Globus pallidus (tissue), 1 donor: ENCODE data around the gene PRAMEF12.
"Not testable (repeated sequence)": the region's sequence is repeated elsewhere in the genome, so short reads cannot be mapped to it uniquely, and the experiment has no call there.

Source experiments
- DNase-seq: peaks from one replicate; pipeline ENCODE4 v3.0.0-alpha.2; 2015; ENCODE audit warnings: low spot score

PRAMEF12 gene

DNA sequence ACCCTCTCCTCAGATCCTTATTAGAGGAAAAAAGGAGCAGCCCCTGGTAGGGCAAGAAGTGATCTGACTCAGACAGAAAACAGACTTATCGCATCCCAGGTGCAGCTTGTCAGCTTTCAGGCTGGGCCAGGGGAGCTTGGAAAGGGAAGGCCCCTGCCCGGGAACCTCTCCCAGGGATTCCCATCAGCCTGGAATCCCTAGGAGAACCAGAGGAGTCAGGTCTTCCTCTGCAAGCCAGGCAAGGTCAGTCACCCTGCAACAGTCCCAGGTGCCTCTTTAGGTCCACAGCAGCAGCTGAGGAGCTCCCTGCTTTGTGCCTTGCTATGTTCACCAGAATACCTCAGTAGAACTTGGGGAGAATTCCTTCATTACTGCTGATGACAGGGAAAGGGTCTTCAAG is 2.9 kb upstream of the PRAMEF12 start:
- no peak for DNase-seq

DNA sequence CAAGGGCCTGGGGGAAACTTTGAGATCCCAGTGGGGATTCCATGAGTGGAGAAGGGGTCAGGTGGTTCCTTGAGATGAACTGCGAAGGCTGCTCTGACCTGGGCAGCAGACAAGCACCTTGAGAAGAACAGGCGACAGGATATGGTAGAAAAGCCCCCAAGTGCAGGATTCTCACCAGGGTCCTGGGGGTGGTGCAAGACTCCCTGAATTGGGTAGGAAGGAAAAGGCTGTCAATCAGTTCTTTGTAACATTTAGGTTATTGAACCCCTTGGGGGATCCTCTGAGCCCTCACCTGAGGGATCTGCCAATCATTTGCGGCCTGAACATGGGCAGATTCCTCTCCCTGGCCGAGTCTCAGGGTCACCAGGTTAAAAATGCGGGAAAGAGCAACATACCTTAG is 2.4 kb upstream of the PRAMEF12 start:
- DNase-seq: no peak

DNA sequence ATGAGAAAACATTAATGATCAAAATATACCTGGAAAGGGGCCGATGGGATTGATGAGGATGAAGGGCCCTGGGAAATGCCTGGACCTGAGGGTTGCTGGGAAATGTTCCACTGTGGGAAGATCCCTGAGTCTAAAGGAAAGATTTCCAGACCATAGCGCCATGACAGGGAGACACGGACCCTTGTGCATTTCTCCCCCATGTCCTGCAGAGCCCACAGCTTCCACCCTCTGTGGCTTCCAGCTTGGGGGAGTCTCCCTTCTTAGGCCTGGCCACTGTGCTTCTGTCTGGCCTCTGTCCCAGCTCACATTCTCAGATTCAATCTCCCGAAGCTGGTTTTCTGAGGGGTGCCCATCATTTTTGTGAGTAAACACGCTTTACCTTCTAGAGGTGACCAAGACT is 1.0 kb upstream of the PRAMEF12 start:
- DNase-seq: no peak

DNA sequence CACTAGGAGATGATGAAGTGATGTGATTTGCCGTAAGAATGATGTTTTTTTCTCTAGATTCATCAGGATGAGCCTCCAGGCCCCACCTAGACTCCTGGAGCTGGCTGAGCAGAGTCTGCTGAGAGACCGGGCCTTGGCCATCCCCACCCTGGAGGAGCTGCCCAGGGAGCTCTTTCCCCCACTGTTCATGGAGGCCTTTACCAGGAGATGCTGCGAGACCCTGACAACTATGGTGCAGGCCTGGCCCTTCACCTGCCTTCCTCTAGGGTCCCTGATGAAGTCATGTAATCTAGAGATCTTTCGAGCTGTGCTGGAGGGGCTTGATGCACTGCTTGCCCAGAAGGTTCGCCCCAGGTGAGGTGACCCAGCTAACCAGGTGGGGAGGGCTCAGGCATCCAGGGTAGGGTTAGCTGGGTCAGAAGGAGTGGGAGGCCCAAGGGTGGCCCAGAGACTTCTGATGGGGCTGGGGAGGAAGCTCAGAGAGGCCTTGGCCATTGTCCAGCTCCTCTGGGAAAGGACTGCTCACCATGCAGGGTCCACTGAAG is 1.3 kb downstream of the PRAMEF12 start:
- no peak for DNase-seq

DNA sequence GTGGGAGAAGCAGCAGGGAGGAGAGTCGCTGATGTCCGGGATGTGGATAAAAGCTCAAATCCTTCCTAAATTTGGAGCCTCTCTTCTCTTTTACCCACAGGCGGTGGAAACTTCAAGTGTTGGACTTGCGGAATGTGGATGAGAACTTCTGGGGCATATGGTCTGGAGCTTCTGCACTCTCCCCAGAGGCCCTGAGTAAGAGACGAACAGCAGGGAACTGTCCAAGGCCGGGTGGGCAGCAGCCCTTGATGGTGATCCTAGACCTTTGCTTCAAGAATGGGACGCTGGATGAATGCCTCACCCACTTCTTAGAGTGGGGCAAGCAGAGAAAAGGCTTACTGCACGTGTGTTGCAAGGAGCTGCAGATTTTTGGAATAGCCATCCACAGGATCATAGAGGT is 1.9 kb downstream of the PRAMEF12 start:
- DNase-seq: no peak

DNA sequence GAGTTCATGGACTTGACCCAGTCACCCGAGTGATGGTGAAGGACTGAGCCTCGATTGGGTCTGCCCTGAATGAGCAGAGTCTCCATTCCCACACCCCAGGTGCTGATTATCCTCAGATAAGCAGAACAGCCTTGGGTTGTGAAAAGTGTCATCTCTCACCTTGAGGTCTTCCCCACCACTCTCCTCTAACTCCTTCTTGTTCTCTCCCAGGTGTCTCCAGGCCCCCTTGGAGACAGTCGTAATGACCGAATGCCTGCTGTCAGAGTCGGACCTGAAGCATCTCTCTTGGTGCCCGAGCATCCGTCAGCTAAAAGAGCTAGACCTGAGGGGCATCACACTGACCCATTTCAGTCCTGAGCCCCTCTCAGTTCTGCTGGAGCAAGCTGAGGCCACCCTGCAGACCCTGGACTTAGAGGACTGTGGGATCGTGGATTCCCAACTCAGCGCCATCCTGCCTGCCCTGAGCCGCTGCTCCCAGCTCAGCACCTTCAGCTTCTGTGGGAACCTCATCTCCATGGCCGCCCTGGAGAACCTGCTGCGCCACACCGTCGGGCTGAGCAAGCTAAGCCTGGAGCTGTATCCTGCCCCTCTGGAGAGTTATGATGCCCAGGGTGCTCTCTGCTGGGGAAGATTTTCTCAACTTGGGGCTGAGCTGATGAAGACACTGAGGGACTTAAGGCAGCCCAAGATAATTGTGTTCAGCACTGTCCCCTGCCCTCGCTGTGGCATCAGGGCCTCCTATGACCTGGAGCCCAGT is 3.4 kb downstream of the PRAMEF12 start:
- no peak for DNase-seq

DNA sequence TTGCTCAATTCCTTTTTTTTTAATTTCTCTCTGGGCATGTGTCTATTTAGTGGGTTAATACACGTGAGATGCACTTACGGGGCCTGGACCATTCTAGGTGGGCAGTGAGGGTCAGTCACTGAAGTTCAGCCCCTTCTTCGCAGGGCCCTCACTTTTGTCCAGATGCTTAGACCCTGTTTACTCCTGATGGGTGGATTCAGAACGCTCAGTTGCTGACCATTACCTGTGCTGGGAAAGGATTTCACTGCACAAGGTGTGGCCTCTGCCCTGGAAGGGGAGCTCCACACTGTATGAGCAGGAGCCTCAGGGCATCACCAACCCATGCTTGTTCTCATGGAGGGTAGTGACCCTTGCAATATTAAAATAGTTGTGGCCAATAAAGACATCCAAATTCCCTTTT is 4.5 kb downstream of the PRAMEF12 start:
- no peak for DNase-seq

DNA sequence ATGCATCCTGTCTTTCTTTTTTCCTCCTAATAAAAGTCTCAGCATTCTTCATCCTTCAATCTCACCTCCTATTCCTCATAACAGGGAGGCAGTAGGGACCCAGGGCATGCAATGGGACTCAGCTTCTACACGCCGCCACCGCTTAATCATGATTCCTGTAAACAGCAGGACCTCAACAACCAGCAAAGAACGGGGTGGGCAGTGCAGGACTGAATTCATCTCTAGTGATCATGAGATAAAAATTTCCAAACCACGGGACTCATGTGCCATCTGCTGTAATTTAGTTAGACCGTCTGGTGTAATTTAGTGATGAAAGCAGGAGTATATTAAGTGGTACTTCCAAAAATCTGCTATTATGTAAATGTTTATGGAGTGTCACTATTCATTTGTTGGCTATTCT is 5.4 kb downstream of the PRAMEF12 start:
- DNase-seq: no peak

DNA sequence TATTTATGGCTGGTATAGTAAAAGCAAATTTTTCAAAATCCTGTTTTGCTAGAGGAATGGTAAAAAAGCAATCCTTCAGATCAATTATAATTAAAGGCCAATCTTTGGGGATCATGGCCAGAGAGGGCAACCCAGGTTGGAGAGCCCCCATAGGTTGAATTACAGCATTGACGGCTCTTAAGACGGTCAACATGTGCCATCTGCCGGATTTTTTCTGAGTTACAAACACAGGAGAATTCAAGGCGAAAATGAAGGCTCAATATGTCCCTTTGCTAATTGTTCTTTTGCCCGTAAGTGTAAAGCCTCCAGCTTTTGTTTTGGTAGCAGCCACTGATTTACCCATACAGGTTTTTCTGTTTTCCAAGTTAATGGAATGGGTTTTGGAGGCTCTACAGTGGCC is 8.0 kb downstream of the PRAMEF12 start:
- DNase-seq: not testable (repeated sequence)

DNA sequence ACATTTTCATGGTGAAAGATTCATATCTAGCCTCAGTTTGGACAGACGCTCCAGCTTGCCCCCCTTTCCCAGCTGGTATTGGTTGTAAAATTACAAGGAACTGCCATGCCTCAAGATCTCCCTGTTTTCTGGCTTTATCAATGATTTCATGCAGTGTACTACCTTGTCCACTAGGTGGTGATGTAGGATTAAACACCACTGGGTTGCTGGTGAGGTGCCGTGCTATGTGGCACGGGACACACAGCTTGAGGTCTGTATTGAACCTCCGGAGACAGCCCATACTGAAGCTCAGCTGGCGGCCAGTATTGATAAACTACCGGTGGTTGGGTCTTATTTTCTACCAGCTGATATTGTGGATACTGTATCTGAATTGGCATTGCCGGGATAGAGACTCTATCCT is 10.2 kb downstream of the PRAMEF12 start:
- DNase-seq: not testable (repeated sequence)

DNA sequence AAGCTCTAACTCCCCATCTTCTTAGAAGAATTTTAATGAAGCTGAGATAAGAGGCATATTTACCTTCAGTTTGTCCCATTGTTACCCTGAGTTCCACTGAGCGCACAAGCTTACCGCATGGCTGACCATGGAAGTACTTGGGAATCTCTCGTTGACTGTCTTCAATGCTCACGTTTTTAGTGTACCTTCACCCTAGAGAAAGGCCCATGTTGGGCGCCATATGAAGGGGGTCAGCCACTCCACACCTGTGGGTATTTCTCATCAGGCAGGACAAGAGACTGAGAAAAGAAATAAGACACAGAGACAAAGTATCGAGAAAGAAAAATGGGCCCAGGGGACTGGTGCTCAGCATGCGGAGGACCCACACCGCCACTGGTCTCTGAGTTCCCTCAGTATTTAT is 11.2 kb downstream of the PRAMEF12 start:
- not testable (repeated sequence) for DNase-seq

DNA sequence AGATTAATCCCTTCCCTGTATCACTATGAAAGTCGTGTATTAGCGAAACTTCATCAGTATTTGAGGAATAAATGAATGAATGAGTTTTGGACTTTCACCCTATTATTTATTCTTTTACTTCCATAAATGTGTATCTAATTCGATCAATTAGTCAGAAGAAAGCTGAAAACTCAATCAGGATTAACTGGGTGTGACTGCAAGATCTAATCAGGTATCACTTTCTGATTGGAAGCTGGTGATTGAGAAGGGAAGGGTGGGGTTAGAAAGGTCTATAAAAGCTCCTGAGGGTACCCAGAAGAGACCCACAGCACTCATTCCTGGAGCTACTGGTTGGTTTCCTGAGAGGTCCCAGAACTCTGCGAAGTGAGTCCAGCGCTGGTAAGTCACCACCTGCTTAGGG is 17.6 kb downstream of the PRAMEF12 start, which contains the start of gene PRAMEF1:
Gene PRAMEF1 (plus strand): TSS at position 301 of the 400 bp plus-strand sequence. CDS start 1,831 bp downstream, outside the sequence.
- DNase-seq: not testable (repeated sequence)

DNA sequence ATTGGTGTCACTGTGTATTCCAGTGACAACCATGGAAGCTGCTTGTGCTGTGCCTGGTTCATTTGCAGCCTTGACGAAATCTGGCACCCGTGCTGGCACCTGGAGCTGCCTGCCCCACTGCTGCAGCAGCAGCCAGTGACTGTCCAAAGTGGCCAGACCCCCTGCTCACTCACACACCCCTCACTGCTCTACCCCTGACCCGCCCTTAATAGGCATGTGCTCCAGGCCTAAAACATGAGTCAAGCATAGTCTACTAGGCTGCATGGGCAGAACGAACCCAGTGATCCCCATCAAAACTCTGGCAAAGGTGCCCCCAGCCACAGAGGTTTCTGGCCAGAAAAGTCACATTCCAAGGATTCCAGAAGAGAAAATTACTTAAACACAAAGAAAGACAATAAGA is 25.4 kb downstream of the PRAMEF12 start:
- no peak for DNase-seq

DNA sequence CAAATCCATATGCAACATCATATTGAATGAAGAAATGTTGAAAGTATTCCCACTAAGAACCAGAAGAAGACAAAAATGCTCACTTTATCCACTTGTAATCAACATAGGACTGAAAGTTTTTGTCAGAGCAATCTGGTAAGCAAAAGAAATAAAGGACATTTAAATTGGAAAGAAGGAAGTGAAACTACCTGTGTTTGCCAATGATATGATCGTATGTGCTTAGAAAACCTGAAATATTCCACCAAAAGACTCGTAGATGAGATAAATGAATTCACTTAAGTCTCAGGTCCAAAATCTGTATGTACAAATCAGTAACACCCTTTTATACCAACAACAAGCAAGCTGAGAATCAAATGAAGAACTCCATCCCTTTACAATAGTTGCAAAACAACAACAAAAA is 26.2 kb downstream of the PRAMEF12 start:
- DNase-seq: no peak

DNA sequence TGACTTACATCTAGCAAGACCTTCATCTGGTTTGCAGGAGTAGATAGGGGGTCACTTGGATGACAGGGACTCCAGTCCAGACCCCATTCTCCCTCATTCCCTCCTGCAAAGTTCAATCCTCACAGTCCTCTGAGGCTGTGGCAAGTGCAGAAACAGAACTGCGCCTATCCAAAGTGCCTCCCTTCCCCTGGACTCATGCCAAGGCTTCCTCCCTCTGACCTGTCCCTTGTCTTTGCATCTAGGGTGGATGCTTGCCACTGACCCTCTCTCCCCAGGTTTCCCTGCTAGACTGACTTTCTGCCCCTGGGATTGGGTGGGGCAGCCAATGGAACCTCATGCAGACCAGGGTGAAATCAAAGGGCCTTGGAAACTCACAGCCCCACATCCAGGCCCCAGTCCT is 36.4 kb downstream of the PRAMEF12 start:
- no peak for DNase-seq

DNA sequence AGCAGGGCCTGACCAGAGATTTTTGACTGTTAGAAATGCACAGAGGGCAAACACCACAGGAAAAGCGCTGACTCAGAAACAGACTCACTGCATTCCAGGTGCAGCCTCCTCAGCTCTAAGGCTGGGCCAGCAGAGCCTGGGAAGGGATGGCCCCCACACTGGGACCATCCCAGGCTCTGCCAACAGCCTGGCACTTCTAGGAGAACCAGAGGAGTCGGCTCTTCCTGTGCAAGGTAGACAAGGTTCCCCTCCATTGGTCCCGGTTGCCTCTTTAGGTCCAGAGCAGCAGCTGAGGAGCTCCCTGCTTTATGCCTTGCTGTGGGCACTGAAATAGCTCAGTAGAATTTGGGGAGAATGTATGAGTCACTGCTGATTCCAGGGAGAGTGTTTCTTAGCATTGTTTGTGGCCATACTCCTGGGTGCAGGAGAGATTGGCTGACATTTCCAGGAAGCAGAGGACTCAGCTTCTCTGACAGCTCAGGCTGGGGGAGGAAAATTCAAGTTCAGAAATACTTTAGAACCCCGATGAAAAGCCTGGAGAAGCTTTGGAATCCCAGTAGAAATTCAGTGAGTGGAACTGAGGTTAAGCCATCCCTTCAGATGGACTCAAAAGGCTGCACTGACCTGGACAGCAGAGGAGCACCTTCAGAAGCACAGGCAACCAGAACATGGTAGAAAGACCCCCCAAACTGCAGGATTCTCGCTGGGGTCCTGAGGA is 37.3 kb downstream of the PRAMEF12 start:
- no peak for DNase-seq

DNA sequence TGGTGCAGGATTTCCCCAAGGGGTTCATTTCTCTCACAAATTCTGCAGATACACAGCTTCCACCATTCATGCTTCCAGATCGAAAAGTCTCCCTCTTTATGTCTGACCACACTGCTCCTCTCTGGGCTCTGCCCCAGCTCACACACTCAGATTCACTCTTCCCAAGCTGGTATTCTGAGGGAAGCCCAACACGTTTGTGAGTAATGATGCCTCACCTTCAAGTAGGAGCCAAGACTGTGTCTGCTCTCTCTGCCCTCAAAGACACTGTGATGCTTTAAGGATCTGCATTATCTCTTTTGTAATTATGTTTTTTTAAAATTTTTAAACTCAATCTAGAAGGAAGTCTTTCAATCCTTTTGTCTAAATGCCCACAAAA is 37.9 kb downstream of the PRAMEF12 start:
- no peak for DNase-seq

DNA sequence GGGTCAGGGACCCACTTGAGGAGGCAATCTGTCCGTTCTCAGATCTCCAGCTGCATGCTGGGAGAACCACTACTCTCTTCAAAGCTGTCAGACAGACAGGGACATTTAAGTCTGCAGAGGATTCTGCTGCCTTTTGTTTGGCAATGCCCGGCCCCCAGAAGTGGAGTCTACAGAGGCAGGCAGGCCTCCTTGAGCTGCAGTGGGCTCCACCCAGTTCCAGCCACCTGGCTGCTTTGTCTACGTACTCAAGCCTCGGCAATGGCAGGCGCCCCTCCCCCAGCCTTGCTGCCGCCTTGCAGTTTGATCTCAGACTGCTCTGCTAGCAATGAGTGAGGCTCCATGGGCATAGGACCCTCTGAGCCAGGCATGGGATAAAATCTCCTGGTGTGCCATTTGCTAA is 45.5 kb downstream of the PRAMEF12 start:
- DNase-seq: not testable (repeated sequence)
